Measurements from ENCODE around the gene EEF1E1.
"Not testable (repeated sequence)": the region's sequence is repeated elsewhere in the genome, so short reads cannot be mapped to it uniquely, and the experiment has no call there.

EEF1E1 gene

DNA sequence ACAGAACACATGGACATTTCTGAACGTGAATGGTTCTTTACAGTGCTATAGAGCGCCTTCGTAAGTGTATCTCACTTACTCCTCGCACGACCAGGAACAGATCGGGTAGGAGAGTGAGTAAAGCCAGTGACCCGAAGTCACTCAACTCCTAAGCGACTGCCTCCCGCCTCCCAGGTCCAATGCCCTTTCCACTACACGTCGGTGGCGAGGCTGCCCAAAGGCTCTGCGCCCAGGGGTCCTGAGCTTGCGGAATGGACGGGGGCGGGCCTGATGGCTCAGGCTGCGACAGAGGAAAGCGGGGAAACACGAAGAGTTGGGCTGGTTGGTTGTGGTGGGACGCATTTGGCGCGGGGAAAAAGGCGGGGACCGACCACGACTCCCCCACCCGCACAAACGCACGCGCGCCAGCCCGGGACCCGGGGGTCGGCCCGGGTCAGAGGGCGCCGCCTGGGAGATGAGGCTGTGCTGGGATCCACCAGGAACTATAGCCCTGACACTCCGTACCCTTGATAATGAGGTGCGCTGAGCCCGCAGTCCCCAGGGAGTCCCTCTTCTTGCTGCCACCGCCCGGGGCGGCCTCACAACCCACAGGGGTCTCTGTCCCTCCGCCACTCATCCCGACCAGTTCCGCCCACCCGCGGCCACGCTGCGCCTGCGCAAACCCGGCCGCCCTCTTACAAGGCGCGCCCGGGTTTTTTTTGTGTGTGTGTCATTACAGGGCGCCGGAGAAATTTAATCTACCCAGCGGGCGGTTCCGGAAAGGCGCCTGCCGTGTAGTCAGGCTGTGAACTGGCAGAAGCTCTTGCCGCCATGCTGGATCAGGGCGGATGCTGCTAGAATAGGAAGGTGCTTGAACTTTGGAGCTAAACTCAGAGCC, 38.3 kb downstream of the EEF1E1 start, which contains the start of gene BLOC1S5:
Gene BLOC1S5 (minus strand): TSS at position 629 of the 877 bp plus-strand sequence. CDS start 13 bp downstream, at position 616.
- peak; percentile 98 for DNase-seq (ENCODE audit: low read depth)

DNA sequence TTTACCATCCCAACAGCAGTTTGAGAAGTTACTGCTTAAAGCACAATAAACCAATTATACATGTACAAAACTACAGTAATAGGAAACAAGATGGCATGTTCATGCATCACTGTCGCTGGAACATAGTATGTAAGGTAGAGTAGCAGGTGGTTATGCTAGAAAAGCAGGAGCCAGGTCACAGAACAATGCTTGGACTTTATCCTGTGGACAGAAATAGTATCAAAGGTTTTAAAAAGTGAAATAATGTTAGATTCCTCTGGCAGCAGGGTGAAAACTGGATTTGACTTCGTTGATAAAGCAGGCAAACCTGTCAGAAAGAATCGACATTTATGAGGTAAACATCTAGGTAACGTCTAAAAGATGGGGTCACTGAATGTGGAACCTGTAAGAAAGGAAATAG, 40.6 kb downstream of the EEF1E1 start:
- no peak for DNase-seq (ENCODE audit: low read depth)

DNA sequence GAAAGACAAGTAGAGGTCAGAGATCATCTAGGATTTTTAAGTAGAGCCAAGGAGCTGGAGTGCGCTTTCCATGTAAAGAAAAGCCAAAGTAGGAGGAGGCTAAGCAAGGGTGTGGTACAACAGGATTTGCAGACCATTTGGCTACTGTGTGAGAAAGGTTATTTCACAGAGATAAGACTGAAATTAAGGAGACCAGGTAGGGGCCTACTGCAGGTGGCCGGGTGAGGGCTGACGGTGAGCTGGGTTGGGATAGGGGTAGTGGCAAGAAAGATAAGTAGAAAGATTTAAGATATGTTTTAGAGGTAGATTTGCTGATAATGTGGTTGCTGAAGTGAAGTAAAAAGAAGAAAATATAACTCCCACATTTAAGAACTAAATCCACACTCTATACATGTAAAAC, 42.0 kb downstream of the EEF1E1 start:
- no peak for DNase-seq (ENCODE audit: low read depth)

DNA sequence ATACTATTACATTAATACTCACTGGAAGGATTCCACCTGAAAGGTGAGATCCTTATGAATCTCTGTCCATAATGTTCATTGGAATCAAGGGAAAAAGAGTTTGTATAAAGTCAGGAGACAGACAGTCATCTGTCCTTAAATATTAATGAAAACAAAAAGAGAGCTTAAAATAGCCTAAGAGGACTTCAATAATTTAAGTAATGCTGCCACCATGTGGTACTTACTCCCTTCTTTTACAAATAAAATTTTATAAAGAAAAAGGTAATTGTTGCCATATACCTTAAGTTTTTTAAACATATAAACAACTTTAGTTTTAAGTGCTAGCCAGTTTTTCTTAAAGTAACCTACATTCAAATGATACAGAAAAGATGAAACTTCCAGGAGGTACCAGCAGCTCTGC, 43.2 kb downstream of the EEF1E1 start:
- no peak for DNase-seq (ENCODE audit: low read depth)

DNA sequence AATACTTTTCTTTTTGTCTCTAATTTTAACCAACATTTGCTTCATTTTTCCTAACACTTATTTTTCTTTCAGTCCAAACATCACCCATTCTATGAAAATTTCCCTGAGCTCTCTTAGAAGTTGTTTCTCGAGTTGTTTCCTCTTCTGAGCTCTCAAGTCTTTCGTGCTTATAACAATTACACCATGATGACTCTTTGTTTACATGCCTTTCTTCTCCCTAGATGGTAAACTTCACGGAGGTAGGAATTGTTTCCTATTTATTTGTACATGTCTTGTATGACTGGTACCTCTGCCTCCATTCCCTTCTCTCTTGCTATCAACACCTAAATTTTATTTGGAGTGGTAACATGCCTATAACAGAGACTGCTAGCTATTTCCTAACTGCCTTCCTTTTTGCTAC, 44.6 kb downstream of the EEF1E1 start:
- DNase-seq (ENCODE audit: low read depth) = no peak

DNA sequence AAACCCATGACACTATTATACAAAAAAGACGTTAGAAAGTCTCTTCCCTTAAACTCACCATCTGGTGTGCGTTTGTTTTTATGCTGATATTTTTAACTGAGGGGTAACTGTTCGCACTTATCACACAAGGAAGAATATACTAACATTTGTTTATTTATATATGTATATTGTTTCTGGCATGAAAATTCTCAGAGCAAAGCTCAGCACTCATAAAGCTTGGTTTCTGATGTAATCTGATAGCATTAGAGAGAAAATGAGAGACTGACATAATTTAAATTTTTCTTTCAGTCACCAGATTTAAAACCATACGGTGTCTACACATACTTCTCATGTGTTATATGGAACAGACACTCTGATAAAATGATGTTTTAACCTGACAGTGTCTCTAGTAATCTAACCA, 45.1 kb downstream of the EEF1E1 start:
- DNase-seq (ENCODE audit: low read depth) = no peak

DNA sequence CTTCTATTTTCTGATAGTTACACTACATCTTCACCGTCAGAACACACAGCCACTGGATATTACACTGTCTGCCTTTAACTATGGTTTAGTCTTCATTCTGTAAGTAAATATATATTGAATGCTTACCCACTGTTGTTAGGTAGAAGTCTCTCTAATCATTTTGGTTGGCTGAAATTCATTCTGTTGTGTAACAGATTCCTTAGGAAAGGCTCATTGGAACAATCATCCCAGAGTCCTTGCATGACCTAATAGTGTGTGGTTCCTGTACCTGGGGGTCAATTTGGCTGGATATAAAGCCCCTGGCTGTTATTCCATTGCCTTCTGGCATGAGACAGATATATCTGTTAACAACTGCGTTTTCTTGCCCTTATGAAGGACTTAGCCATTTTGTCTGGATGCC, 48.1 kb downstream of the EEF1E1 start:
- no peak for DNase-seq (ENCODE audit: low read depth)

DNA sequence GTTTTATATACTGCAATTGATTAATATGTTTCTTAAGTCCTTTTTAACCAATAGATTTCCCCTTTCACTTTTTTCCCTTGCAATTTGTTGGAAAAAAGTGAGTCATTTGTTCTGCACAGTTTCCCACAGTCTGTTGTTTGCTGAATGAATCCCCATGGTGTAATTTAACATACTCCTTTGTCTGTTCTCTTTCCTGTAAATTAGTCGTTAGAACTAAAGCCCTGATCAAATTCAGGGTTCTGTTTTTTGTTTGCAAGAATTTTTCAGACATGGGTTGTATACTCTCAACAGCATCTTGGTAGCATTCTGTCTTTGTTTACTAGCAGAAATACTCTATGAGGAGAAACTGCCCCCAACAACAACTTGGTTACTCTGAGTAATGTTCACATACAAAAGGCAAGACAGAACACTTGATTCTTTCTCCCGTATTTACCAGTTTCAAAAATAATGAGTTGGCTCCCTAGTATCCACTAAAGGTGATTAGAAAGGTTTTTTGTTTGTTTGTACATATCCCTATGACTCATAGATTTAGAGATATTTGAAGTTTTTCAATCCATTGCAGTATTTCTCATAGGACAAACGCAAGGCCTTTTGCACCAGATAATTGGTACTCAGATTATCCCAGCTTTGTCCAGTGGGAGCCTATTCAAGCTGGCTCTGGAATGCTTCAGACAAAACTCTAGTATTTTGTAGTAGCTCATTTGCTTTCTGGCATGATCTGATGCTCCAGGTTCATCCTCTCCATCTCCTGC, 54.6 kb downstream of the EEF1E1 start:
- DNase-seq (ENCODE audit: low read depth) = no peak

DNA sequence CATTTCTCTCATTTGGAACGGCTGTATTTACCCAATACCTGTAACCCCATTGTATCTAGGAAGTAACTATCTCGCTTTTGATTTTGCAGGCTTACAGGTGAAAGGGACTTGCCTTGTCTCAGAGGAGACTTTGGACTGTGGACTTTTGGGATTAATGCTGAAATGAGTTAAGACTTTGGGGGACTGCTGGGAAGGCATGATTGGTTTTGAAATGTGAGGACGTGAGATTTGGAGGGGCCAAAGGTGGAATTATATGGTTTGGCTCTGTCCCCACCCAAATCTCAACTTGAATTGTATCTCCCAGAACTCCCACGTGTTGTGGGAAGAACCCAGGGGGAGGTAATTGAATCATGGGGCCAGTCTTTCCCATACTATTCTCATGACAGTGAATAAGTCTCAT, 56.6 kb downstream of the EEF1E1 start:
- not testable (repeated sequence) for DNase-seq (ENCODE audit: low read depth)

DNA sequence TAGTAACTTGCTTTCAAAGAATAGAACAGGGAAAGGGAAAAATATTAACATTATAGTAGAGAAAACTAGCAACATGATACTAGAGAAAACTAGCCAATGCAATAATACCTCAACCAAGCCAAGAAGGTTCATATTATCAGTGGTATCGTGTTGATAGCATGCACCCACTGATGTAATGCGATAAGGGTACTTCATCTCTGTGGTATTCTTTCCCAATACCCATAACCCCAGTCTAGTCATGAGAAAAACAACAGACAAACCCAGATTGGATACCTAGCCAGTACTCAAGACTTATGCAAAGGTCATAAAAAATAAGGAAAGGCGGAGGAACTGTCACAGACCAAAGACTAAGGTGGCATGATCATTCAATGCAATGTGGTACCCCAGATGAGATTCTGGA, 59.1 kb downstream of the EEF1E1 start:
- no peak for DNase-seq (ENCODE audit: low read depth)

DNA sequence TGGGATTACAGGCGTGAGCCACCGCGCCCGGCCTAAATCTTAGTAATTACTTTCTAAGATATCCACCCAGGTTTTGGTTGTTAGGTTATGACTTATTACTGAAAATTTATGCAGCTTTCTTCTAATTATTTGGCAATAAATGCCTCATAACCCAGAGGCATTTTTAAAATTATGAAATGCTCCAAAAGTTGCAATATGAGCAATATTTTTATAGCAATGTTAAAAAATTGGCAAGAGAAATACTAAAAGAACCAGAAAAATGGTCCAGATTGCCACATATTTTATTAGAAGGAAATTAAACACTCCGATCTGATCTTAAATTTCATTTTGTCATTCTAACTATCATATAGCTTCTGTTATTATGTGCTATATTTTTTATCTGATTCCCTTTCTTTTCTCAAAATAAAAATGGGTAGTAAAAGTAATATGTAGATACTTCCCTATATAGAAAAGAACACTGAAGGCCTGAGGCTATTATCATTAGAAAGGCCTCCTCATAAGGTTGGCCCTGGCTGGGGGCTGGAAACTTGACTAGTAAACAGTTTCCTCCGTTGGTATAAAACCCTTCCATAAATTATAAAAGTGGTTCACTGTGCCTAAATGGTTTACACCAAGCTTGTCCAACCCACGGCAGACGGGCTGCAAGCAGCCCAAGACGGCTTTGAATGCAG, 60.3 kb downstream of the EEF1E1 start:
- DNase-seq (ENCODE audit: low read depth) = no peak

DNA sequence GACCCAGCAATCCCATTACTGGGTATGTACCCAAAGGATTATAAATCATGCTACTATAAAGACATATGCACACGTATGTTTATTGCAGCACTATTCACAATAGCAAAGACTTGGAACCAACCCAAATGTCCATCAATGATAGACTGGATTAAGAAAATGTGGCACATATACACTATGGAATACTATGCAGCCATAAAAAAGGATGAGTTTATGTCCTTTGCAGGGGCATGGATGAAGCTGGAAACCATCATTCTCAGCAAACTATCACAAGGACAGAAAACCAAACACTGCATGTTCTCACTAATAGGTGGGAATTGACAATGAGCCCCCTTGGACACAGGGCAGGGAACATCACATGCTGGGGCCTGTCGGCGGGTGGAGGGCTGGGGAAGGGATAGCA, 68.2 kb downstream of the EEF1E1 start:
- DNase-seq (ENCODE audit: low read depth) = not testable (repeated sequence)

DNA sequence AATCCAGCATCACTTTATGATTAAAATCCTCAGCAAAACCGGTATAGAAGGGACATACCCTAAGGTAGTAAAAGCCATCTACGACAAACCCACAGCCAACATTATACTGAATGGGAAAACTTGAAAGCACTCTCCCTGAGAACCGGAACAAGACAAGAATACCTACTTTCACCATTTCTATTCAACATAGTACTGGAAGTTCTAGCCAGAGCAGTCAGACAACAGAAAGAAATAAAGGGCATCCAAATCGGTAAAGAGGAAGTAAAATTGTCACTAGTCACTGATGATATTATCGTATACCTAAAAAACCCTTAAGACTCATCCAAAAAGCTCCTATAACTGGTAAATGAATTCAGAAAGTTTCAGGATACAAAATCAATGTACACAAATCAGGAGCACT, 71.4 kb downstream of the EEF1E1 start:
- no peak for DNase-seq (ENCODE audit: low read depth)
